Upper lobe of right lung (tissue), 1 donor: ENCODE data around the gene INF2. TPM values are rescaled to one million over a fixed set of nuclear protein-coding genes. Genes with fewer than 3 reads are reported as not detected.

ENCODE experiments used
- ATAC-seq: fragments of 200-7000 bp; cut with Tn5 transposase; one replicate; pipeline ENCODE4 v1.9.1; 2020; ENCODE audit warnings: mild to moderate bottlenecking, moderate library complexity
- DNase-seq: peaks from one replicate; pipeline ENCODE4 v3.0.0-alpha.2; 2020
- H3K27ac ChIP-seq: fragments of 200-600 bp; one replicate; pipeline ENCODE4 v1.8.0; 2022
- H3K27me3 ChIP-seq: fragments of 200-600 bp; one replicate; pipeline ENCODE4 v1.8.0; 2022; ENCODE audit warnings: mild to moderate bottlenecking
- H3K36me3 ChIP-seq: fragments of 200-600 bp; one replicate; pipeline ENCODE4 v1.8.0; 2022
- H3K4me1 ChIP-seq: fragments of 200-600 bp; one replicate; pipeline ENCODE4 v1.8.0; 2022
- H3K4me3 ChIP-seq: fragments of 200-600 bp; one replicate; pipeline ENCODE4 v1.8.0; 2022; ENCODE audit warnings: mild to moderate bottlenecking
- H3K9me3 ChIP-seq: fragments of 200-600 bp; one replicate; pipeline ENCODE4 v1.8.0; 2022
- intact Hi-C: fragments of 100-400 bp; cut with DNase I; formaldehyde crosslinking; loops from one replicate; pipeline ENCODE4 v1.11.0; 2022
- total RNA-seq: library from RNA; stranded (reverse); fragmentation: NEBNext Ultra II Directional; extraction: Animal tissue kit (Norgen Biotek cat#: 25700); gene quantifications from one replicate; pipeline ENCODE4 v1.2.1, GENCODE V29; 2021
- TF ChIP-seq, protein P1 (sequence below): fragments of 200-600 bp; IDR thresholded peaks from one replicate; pipeline ENCODE4 v1.8.0; 2022; ENCODE audit warnings: antibody characterized with exemption
- donor health status: DM: no; HTN: yes; CAD: no; lungs with severe emphysema.

Gene INF2
- total RNA-seq, 1 donor from 2014 or later = 117 TPM

DNA sequence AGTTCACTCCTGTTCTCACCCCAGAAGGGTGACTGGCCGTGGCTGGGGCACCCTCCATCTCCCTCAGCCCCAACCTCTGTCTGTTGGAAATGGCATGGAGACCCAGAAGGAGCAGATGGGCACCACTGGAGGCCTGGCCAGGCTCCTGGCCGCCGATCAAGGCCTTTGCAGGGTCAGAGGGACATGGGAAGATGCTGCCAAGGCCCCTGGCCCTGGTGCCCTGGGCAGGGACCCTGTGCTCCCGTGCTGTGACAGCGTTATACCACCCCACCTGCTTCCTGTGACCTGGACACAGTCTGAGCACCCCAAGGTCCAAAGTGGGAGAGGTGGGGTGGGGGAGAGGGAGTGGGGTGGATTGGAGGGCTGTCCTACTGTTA is 3.5 kb downstream of the INF2 start:
- intact Hi-C loops = no loop called here
- Histone ChIP-seq H3K4me1 (peaks cover 68% of the 10 kb centered on the region), H3K9me3 (no peaks in the 10 kb centered on the region), H3K27me3 (no peaks in the 10 kb centered on the region), H3K27ac (no peak overlapping the region), H3K36me3 (no peaks in the 10 kb centered on the region), H3K4me3 (no peak overlapping the region)
- TF ChIP-seq, protein P1, sequence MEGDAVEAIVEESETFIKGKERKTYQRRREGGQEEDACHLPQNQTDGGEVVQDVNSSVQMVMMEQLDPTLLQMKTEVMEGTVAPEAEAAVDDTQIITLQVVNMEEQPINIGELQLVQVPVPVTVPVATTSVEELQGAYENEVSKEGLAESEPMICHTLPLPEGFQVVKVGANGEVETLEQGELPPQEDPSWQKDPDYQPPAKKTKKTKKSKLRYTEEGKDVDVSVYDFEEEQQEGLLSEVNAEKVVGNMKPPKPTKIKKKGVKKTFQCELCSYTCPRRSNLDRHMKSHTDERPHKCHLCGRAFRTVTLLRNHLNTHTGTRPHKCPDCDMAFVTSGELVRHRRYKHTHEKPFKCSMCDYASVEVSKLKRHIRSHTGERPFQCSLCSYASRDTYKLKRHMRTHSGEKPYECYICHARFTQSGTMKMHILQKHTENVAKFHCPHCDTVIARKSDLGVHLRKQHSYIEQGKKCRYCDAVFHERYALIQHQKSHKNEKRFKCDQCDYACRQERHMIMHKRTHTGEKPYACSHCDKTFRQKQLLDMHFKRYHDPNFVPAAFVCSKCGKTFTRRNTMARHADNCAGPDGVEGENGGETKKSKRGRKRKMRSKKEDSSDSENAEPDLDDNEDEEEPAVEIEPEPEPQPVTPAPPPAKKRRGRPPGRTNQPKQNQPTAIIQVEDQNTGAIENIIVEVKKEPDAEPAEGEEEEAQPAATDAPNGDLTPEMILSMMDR = no peak
- DNase-seq (no peak), ATAC-seq (no peak)

DNA sequence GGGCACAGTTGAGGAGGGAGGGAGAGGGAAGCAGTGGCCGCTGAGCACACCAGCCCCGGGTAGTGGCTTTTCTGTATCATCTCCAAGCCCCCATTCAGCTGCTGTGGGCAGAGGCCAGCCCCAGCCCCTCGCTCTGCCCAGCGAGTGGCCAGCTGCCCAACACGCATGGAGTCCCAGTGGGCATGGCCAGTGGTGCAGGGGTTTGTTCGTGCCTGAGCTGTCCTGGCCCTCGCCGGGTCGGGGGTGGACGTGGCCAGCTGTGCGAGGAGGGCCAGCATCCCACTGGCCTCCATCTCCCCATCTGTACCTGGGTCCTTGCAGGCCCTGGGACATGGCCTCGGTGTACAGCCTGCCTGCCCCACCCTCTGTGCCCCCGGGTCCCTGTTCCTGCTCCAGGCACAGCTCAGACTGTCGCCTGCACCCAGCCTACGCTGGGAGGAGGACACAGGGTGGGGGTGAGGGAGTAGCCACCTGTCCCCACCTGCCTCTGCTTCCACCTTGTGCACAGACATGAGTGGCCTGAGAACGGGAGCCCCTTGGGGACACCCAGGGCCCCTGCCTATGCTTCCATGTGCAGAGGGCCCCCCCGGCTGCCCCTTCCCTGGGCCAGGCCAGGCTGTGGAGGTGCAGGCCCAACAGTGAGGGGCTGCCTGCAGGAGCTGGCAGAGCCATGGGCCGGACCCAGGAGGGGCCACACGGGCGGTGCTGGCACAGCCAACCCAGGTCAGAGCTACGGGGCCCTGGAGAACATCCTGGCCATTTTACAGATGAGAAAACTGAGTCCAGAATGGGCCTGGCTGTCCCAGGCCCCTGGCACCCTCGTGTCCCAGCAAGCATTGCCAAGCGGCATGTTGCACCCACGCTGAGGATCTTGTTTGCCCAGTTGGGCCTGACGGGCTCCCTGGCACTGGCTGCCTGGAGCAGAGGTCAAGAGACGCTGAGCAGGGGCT is 4.3 kb downstream of the INF2 start:
- Histone ChIP-seq H3K9me3 (no peaks in the 10 kb centered on the region), H3K27ac (no peak overlapping the region), H3K4me3 (no peak overlapping the region), H3K4me1 (peaks cover 68% of the 10 kb centered on the region), H3K36me3 (no peaks in the 10 kb centered on the region), H3K27me3 (no peaks in the 10 kb centered on the region)
- DNase-seq (no peak), ATAC-seq (no peak)
- intact Hi-C loops = no loop called here
- TF ChIP-seq, protein P1 = no peak

DNA sequence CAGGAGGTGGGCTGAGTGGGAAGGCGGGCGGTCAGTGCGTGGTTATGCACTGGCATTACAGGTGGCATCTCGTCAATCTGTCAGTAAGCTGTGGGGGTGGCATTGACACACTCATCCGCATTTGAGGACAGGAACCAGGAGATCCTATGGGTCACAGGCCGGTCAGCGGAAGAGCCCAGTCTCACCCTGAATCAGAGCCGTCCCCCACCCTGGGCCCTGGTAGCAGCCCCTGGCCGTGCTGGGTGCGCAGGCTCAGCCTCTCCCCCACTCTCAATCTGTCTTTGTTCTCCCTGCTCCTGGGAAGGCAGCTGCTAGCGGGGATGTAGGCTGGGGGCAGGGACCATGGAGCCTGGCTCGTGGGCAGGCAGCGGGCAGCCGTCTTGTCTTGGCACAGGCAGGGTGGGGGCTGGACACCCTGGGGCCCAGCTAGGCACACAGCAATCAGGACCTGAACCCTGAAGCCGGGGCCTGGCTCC is 5.1 kb downstream of the INF2 start:
- no peak overlapping the region for H3K4me3 ChIP-seq
- intact Hi-C loops = no loop called here
- ATAC-seq = no peak

DNA sequence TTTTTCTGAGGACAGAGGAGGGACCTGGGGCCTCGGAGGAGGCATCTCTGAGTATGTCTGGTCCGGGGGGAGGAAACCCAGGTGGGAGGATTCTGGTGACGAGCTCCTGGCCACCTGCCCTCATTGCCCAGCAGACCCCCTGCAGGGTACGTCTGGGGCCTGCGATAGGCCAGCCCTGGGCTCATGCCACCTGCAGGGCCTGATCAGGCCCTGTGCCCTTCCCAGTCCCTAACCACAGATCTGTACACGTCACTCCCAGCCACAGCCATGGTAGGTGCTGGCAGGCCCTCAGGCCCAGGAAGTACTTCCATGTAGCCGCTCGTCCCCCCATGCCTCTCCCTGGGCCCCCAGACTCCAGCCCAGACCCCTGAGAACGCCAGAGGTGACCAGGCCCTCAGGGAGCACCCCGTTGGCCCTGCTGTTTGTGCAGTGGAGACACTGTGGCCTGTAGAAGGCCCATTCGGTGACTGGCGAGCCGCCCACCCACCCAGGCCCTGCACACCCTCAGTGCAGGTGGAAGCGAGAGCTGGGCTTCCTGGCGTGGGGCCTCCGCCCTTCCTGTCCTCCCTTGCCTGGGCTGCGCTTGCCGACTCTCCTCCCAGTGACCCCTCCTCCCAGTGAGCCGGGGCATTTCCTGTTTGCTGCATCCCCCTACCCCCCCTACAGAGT is 5.7 kb downstream of the INF2 start:
- Histone ChIP-seq H3K4me1 (peaks cover 72% of the 10 kb centered on the region), H3K27ac (peak overlapping the region; percentile 60), H3K36me3 (no peaks in the 10 kb centered on the region), H3K9me3 (no peaks in the 10 kb centered on the region), H3K4me3 (no peak overlapping the region), H3K27me3 (no peaks in the 10 kb centered on the region)
- intact Hi-C loops = no loop called here
- ATAC-seq = peak; percentile 3
- TF ChIP-seq, protein P1 = no peak
- DNase-seq = no peak

More for the DNA sequence above, 5.1 kb downstream of the INF2 start:
- Histone ChIP-seq H3K4me1 (peaks cover 70% of the 10 kb centered on the region), H3K27ac (peak overlapping the region; percentile 60), H3K27me3 (no peaks in the 10 kb centered on the region), H3K9me3 (no peaks in the 10 kb centered on the region), H3K36me3 (no peaks in the 10 kb centered on the region)
- TF ChIP-seq, protein P1 = no peak
- no peak for DNase-seq

DNA sequence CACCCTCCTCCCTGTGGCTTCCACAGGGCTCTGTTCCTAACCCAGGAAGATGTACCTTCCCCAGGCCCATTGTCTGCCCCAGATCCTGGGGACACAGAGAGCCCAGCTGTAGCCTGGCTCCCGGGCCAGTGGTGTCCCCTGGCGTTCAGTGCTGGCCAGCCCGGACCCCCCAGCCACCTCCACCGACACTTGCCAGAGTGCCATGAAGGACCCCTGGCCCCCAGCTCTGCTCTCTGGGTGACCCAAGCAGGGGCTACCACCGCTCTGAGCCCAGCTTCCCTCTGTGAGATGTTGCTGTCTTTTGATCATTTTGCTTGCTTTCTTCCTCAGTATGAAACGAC is 6.2 kb downstream of the INF2 start:
- Histone ChIP-seq H3K9me3 (no peaks in the 10 kb centered on the region), H3K4me3 (no peak overlapping the region), H3K27ac (no peak overlapping the region), H3K4me1 (peaks cover 69% of the 10 kb centered on the region), H3K27me3 (no peaks in the 10 kb centered on the region), H3K36me3 (no peaks in the 10 kb centered on the region)
- DNase-seq = no peak
- TF ChIP-seq, protein P1 = no peak
- no peak for ATAC-seq
- intact Hi-C loops = no loop called here
